SU-DHL-6 (cell line): Measurements from ENCODE around the gene RFX1.

Experiments used
- CTCF ChIP-seq: fragments of 200-600 bp; sonication (generic); IDR thresholded peaks from one replicate; pipeline ENCODE4 v1.5.1; 2017; ENCODE audit warnings: antibody characterized with exemption, mild to moderate bottlenecking, low read length, moderate library complexity; ENCODE audit not compliant: insufficient read depth, poor library complexity, severe bottlenecking
- EZH2phosphoT487 ChIP-seq: fragments of 200-600 bp; sonication (generic), shearing (Covaris generic); conservative IDR thresholded peaks from 2 replicates; pipeline ENCODE4 v1.6.1; 2018; ENCODE audit warnings: mild to moderate bottlenecking, antibody characterized with exemption, low read length, moderate library complexity, mixed read lengths

GRCh38 chr19:13984186-13984585 is 21.9 kb downstream of the RFX1 start:
- TF ChIP-seq CTCF = no peak
- TF ChIP-seq EZH2phosphoT487 = no peak
